HepG2 (cell line): ENCODE results near the gene PHF8.

Experiments
- GABPA ChIP-seq, 2 experiments: IDR thresholded peaks; 2 replicates each; pipeline ENCODE4 v1.6.1; 2011 to 2016; ENCODE audit warnings: low read depth in 2 of 2, low read length in 1 of 2, missing biosample characterization in 1 of 2, missing genetic modification characterization in 1 of 2
- TF ChIP-seq, protein P1 (sequence below): sonication (generic); formaldehyde crosslinking; IDR thresholded peaks from 2 replicates; pipeline ENCODE4 v1.5.0; 2020; ENCODE audit warnings: mild to moderate bottlenecking, missing genetic modification reagents, moderate library complexity

DNA sequence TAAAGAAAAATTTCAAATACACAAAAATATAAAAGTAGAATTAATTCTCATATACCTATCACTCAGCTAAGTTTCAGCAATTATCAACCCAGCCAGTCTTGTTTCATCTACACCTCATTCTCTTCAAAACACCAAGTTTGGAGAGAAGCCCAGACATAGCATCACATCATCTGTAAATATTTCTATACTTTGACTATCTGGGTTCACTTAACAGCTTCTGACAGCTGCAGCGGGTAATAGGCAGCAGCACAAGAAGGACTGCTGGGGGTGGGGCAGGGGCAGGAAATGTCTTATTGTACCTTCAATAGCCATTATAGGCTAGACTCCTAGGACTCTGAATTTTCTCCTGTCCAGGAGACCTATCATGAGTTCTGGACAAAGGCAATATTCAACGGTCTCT, 54.1 kb downstream of the PHF8 start:
- TF ChIP-seq, protein P1, sequence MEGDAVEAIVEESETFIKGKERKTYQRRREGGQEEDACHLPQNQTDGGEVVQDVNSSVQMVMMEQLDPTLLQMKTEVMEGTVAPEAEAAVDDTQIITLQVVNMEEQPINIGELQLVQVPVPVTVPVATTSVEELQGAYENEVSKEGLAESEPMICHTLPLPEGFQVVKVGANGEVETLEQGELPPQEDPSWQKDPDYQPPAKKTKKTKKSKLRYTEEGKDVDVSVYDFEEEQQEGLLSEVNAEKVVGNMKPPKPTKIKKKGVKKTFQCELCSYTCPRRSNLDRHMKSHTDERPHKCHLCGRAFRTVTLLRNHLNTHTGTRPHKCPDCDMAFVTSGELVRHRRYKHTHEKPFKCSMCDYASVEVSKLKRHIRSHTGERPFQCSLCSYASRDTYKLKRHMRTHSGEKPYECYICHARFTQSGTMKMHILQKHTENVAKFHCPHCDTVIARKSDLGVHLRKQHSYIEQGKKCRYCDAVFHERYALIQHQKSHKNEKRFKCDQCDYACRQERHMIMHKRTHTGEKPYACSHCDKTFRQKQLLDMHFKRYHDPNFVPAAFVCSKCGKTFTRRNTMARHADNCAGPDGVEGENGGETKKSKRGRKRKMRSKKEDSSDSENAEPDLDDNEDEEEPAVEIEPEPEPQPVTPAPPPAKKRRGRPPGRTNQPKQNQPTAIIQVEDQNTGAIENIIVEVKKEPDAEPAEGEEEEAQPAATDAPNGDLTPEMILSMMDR (CRISPR knock-in tag): no peak
- TF ChIP-seq GABPA (IDR thresholded peaks at IDR 0.05; ENCODE audit: low read depth, low read length) (no peak), GABPA (CRISPR knock-in tag; IDR thresholded peaks at IDR 0.05; ENCODE audit: low read depth) (no peak)
